SK-N-SH treated with all-trans-retinoic acid at 6 μM for 48 hours (cell line): ENCODE data around the gene TTC7B.

Experiments
- ATAC-seq: fragments of 200-7000 bp; cut with Tn5 transposase; 3 replicates; pipeline ENCODE4 v1.9.1; 2020; ENCODE audit warnings: mild to moderate bottlenecking, moderate library complexity
- ARNTL ChIP-seq: fragments of 450-650 bp; formaldehyde crosslinking; IDR thresholded peaks from 2 replicates; pipeline ENCODE4 v1.5.0; 2020; ENCODE audit warnings: low read depth, mild to moderate bottlenecking, moderate library complexity, borderline replicate concordance
- BACH2 ChIP-seq: fragments of 250-450 bp; sonication (Bioruptor Pico); IDR thresholded peaks from 2 replicates; pipeline ENCODE4 v1.9.0; 2021; ENCODE audit warnings: mild to moderate bottlenecking, borderline replicate concordance
- CREB5 ChIP-seq: fragments of 250-450 bp; sonication (Bioruptor Pico); IDR thresholded peaks from 2 replicates; pipeline ENCODE4 v1.5.1; 2020; ENCODE audit warnings: low read depth, mild to moderate bottlenecking, moderate library complexity
- CSDC2 ChIP-seq: fragments of 250-450 bp; sonication (Bioruptor Pico); IDR thresholded peaks from 2 replicates; pipeline ENCODE4 v1.5.0; 2020; ENCODE audit warnings: mild to moderate bottlenecking, moderate library complexity
- CSRNP3 ChIP-seq: fragments of 250-450 bp; sonication (Bioruptor Pico); IDR thresholded peaks from 2 replicates; pipeline ENCODE4 v1.5.1; 2021; ENCODE audit warnings: mild to moderate bottlenecking, moderate library complexity
- ESRRG ChIP-seq: fragments of 250-450 bp; sonication (Bioruptor Pico); IDR thresholded peaks from 2 replicates; pipeline ENCODE4 v1.6.1; 2021; ENCODE audit warnings: mild to moderate bottlenecking
- GLIS3 ChIP-seq: fragments of 250-450 bp; sonication (Bioruptor Pico); IDR thresholded peaks from 2 replicates; pipeline ENCODE4 v1.5.0; 2020; ENCODE audit warnings: mild to moderate bottlenecking, moderate library complexity
- ISL1 ChIP-seq: fragments of 250-450 bp; sonication (Bioruptor Pico); IDR thresholded peaks from 2 replicates; pipeline ENCODE4 v2.1.2; 2022; ENCODE audit warnings: mild to moderate bottlenecking, moderate library complexity
- OSR1 ChIP-seq: fragments of 250-450 bp; sonication (Bioruptor Pico); IDR thresholded peaks from 2 replicates; pipeline ENCODE4 v1.8.0; 2022; ENCODE audit warnings: moderate library complexity, mild to moderate bottlenecking, inconsistent platforms
- PATZ1 ChIP-seq: fragments of 250-450 bp; sonication (Bioruptor Pico); IDR thresholded peaks from 2 replicates; pipeline ENCODE4 v1.8.0; 2020; ENCODE audit warnings: mild to moderate bottlenecking, moderate library complexity, borderline replicate concordance
- POU6F1 ChIP-seq: fragments of 250-450 bp; sonication (Bioruptor Pico); IDR thresholded peaks from 2 replicates; pipeline ENCODE4 v1.8.0; 2021; ENCODE audit warnings: low read depth, mild to moderate bottlenecking, moderate library complexity, borderline replicate concordance
- PPARA ChIP-seq: fragments of 250-450 bp; sonication (Bioruptor Pico); IDR thresholded peaks from 2 replicates; pipeline ENCODE4 v1.5.0; 2020; ENCODE audit warnings: mild to moderate bottlenecking, borderline replicate concordance
- SNAI2 ChIP-seq: fragments of 250-450 bp; sonication (Bioruptor Pico); IDR thresholded peaks from 2 replicates; pipeline ENCODE4 v1.5.0; 2020; ENCODE audit warnings: mild to moderate bottlenecking, moderate library complexity
- TCF4 ChIP-seq: fragments of 250-450 bp; sonication (Bioruptor Pico); IDR thresholded peaks from 2 replicates; pipeline ENCODE4 v1.8.0; 2021; ENCODE audit warnings: mild to moderate bottlenecking, moderate library complexity, borderline replicate concordance
- TOX ChIP-seq: fragments of 250-450 bp; sonication (Bioruptor Pico); IDR thresholded peaks from 2 replicates; pipeline ENCODE4 v1.8.0; 2021; ENCODE audit warnings: mild to moderate bottlenecking, moderate library complexity, borderline replicate concordance
- TSHZ2 ChIP-seq: fragments of 250-450 bp; sonication (Bioruptor Pico); IDR thresholded peaks from 2 replicates; pipeline ENCODE4 v1.5.0; 2020; ENCODE audit warnings: mild to moderate bottlenecking, moderate library complexity
- ZC3H10 ChIP-seq: fragments of 250-450 bp; sonication (Bioruptor Pico); IDR thresholded peaks from 2 replicates; pipeline ENCODE4 v1.5.1; 2021; ENCODE audit warnings: mild to moderate bottlenecking, moderate library complexity
- ZFP3 ChIP-seq: fragments of 250-450 bp; sonication (Bioruptor Pico); IDR thresholded peaks from 2 replicates; pipeline ENCODE4 v1.5.0; 2020; ENCODE audit warnings: mild to moderate bottlenecking, moderate library complexity
- ZFP30 ChIP-seq: fragments of 450-650 bp; formaldehyde crosslinking; IDR thresholded peaks from 2 replicates; pipeline ENCODE4 v1.5.0; 2022; ENCODE audit warnings: mild to moderate bottlenecking, moderate library complexity
- ZNF565 ChIP-seq: fragments of 450-650 bp; formaldehyde crosslinking; conservative IDR thresholded peaks from 2 replicates; pipeline ENCODE4 v1.5.0; 2020; ENCODE audit warnings: low read depth, mild to moderate bottlenecking, moderate library complexity
- ZNF70 ChIP-seq: fragments of 450-650 bp; formaldehyde crosslinking; IDR thresholded peaks from 2 replicates; pipeline ENCODE4 v1.5.0; 2020; ENCODE audit warnings: mild to moderate bottlenecking, moderate library complexity
- ZNF8 ChIP-seq: fragments of 450-650 bp; formaldehyde crosslinking; IDR thresholded peaks from 2 replicates; pipeline ENCODE4 v1.5.0; 2020; ENCODE audit warnings: mild to moderate bottlenecking, moderate library complexity

Gene TTC7B

GRCh38 chr14:90613997-90614396 is 202.2 kb downstream of the TTC7B start:
- no peak for TF ChIP-seq PATZ1
- no peak for TF ChIP-seq ISL1 (CRISPR knock-in tag)
- no peak for TF ChIP-seq ZNF70 (CRISPR knock-in tag)
- no peak for TF ChIP-seq SNAI2 (CRISPR knock-in tag)
- no peak for TF ChIP-seq TCF4 (CRISPR knock-in tag)
- no peak for TF ChIP-seq ZFP30 (CRISPR knock-in tag)
- TF ChIP-seq ZFP3 (CRISPR knock-in tag) = no peak
- TF ChIP-seq ZNF565 (CRISPR knock-in tag) = no peak
- no peak for TF ChIP-seq OSR1 (CRISPR knock-in tag)
- TF ChIP-seq TSHZ2 (CRISPR knock-in tag) = no peak
- no peak for TF ChIP-seq ARNTL (CRISPR knock-in tag)
- TF ChIP-seq ZNF8 = no peak
- TF ChIP-seq GLIS3 = no peak
- TF ChIP-seq ESRRG (CRISPR knock-in tag) = no peak
- no peak for TF ChIP-seq PPARA (CRISPR knock-in tag)
- TF ChIP-seq, all 23 proteins: peak for 0
- no peak for ATAC-seq

DNA sequence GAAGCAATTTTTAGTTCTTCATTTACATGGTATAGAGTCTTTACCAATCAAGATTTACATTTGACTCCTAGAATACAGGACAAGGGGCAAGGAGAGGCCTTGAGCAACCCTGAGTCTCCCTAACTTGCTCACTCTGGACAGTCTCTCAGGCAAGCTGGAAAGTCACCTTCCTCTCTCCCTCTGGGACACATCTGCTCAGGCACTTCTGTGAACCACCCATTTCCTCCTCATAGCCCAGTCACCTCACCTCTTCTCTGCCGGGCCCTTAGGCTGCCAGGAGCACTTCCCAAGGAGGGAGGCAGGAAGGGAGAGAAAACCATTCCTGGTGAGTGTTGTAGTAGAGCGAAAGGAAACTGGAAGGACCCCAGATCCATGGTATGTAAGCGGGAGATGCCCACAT is 202.8 kb downstream of the TTC7B start:
- no peak for ATAC-seq
- TF ChIP-seq ESRRG (CRISPR knock-in tag) = no peak
- TF ChIP-seq ARNTL (CRISPR knock-in tag) = no peak
- TF ChIP-seq CREB5 (CRISPR knock-in tag) = no peak
- no peak for TF ChIP-seq PPARA (CRISPR knock-in tag)
- no peak for TF ChIP-seq CSDC2
- TF ChIP-seq ZNF565 (CRISPR knock-in tag) = no peak
- TF ChIP-seq ZC3H10 = no peak

DNA sequence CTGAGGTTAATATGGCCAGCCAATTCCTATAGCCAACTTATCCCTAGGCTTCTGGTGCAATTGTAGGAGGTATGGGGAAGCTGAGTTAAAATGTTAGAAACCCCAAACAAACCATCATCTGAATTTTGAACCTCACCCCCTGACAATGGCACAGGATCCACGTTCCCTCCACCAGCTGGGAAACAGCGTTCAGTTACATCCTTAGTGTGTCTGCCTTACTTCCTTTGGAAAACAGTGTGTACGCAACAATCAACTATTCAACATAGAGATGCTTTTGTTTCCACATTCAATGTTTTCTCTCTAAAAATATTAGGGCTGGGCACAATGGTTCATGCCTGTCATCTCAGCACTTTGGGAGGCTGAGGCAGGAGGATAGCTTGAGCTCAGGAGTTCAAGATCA is 203.4 kb downstream of the TTC7B start:
- TF ChIP-seq TOX (CRISPR knock-in tag) (no peak), ZNF70 (CRISPR knock-in tag) (no peak), GLIS3 (no peak), CSRNP3 (CRISPR knock-in tag) (no peak), ESRRG (CRISPR knock-in tag) (no peak), ZFP3 (CRISPR knock-in tag) (no peak), CSDC2 (no peak), ZFP30 (CRISPR knock-in tag) (no peak), ISL1 (CRISPR knock-in tag) (no peak), SNAI2 (CRISPR knock-in tag) (no peak), PATZ1 (no peak), ZC3H10 (no peak), POU6F1 (CRISPR knock-in tag) (no peak), BACH2 (CRISPR knock-in tag) (no peak)
- no peak for ATAC-seq
